Hypothalamus (tissue), 51 donors: ENCODE results near the gene PRRT1.
"Not testable (repeated sequence)": the region's sequence is repeated elsewhere in the genome, so short reads cannot be mapped to it uniquely, and the experiment has no call there.

Source experiments
- DNase-seq, 51 donors: peaks; one replicate each; lab custom pipeline; 2025; lab: John Stamatoyannopoulos, UW

The PRRT1 gene

GRCh38 chr6:32189069-32189741, 37.5 kb upstream of the PRRT1 start:
- DNase-seq = peak in 5 of 51 donors; percentile 18 to 54 (median 32)

- no peak for DNase-seq
Observed at GRCh38 chr6:32188381-32189068, 36.8 kb upstream of the PRRT1 start.

GRCh38 chr6:32187725-32188380, 36.1 kb upstream of the PRRT1 start:
- not testable (repeated sequence) for DNase-seq

- DNase-seq = no peak
Observed at GRCh38 chr6:32187009-32187709, 35.4 kb upstream of the PRRT1 start.

- not testable (repeated sequence) for DNase-seq
Observed at GRCh38 chr6:32186151-32186840, 34.6 kb upstream of the PRRT1 start.

- peak in 11 of 51 donors; percentile 11 to 50 (median 24) for DNase-seq
Observed at GRCh38 chr6:32185681-32186131, 34.0 kb upstream of the PRRT1 start.

- DNase-seq = no peak
Observed at GRCh38 chr6:32184084-32184640, 32.4 kb upstream of the PRRT1 start, which contains the start of gene AGER. Gene AGER, minus strand, starts transcription at chr6:32184253. Its CDS starts 31 bp downstream, at chr6:32184222.

GRCh38 chr6:32183483-32184083, 31.8 kb upstream of the PRRT1 start:
- no peak for DNase-seq

GRCh38 chr6:32183030-32183429, 31.3 kb upstream of the PRRT1 start:
- DNase-seq = no peak

GRCh38 chr6:32182555-32182981, 30.8 kb upstream of the PRRT1 start:
- no peak for DNase-seq

GRCh38 chr6:32181915-32182529, 30.3 kb upstream of the PRRT1 start:
- no peak for DNase-seq

- DNase-seq = no peak
Observed at GRCh38 chr6:32181148-32181702, 29.5 kb upstream of the PRRT1 start.

- DNase-seq = no peak
Observed at GRCh38 chr6:32179766-32180405, 28.1 kb upstream of the PRRT1 start.

- no peak for DNase-seq
Observed at GRCh38 chr6:32178547-32179440, 27.1 kb upstream of the PRRT1 start.

GRCh38 chr6:32177788-32178546, 26.2 kb upstream of the PRRT1 start, which contains the start of gene RNF5:
Gene RNF5, plus strand, starts transcription at chr6:32178405. Its CDS starts 107 bp downstream, at chr6:32178512.
- DNase-seq = peak in 50 of 51 donors; percentile 47 to 100 (median 95)

GRCh38 chr6:32177183-32177787, 25.5 kb upstream of the PRRT1 start:
- peak in 8 of 51 donors; percentile 21 to 59 (median 52) for DNase-seq
